HEK293T (cell line): ENCODE results near the gene PPP1R15A.

Experiments
- CTBP1 ChIP-seq: fragments of 450-650 bp; IDR thresholded peaks from 2 replicates; pipeline ENCODE4 v1.6.1; 2016; ENCODE audit warnings: borderline replicate concordance
- FOXA1 ChIP-seq: fragments of 450-650 bp; IDR thresholded peaks from 2 replicates; pipeline ENCODE4 v1.6.1; 2016; ENCODE audit warnings: mild to moderate bottlenecking
- SUZ12 ChIP-seq: fragments of 450-650 bp; IDR thresholded peaks from 2 replicates; pipeline ENCODE4 v1.6.1; 2016; ENCODE audit warnings: mild to moderate bottlenecking

GRCh38 chr19:48842789-48843162 is 29.4 kb upstream of the PPP1R15A start:
- TF ChIP-seq FOXA1 (no peak), CTBP1 (no peak), SUZ12 (no peak)
